NCI-H69 (cell line): ENCODE results near the gene SMIM27.
"Not testable (repeated sequence)": the region's sequence is repeated elsewhere in the genome, so short reads cannot be mapped to it uniquely, and the experiment has no call there.

ENCODE experiments used
- DNase-seq: peaks from one replicate; lab custom pipeline; 2025; lab: John Stamatoyannopoulos, UW

SMIM27 gene, protein sequence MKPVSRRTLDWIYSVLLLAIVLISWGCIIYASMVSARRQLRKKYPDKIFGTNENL

DNA sequence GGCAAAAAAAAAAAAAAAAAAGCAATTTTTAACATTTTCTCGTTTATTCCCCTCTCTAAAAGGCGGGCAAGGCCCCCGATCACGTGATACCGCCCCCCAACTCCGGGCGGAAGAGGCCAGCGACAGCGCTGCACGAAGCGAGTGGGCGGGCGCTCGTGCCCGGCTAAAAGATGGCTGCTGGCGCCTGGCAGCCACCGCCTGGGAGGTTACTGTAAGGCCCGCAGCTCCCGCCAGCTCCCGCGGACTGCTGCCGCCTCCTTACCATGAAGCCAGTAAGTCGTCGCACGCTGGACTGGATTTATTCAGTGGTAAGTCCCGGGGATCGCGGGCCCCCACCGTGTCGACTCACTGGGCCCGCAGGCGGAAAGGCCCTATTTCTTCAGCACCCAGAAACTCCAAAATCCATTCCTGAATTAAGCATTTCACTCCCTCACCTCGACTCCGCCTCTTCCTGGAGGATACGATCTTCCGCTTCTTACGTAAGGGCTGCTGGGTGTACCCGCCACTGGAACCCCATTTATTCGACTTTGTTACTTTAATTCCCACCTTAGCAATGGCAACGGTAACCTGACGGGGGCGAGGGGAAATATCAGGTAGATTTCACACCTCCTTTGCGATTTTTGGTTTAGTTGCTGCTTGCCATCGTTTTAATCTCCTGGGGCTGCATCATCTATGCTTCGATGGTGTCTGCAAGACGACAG is at the start of gene SMIM27, which contains the start of gene TOPORS:
Gene SMIM27 (plus strand): TSS at position 156 of the 701 bp plus-strand sequence. CDS start 108 bp downstream, at position 264.
Gene TOPORS (minus strand): TSS at position 415 of the 701 bp plus-strand sequence. CDS start 150 bp downstream, at position 265.
- DNase-seq: peak; percentile 97

DNA sequence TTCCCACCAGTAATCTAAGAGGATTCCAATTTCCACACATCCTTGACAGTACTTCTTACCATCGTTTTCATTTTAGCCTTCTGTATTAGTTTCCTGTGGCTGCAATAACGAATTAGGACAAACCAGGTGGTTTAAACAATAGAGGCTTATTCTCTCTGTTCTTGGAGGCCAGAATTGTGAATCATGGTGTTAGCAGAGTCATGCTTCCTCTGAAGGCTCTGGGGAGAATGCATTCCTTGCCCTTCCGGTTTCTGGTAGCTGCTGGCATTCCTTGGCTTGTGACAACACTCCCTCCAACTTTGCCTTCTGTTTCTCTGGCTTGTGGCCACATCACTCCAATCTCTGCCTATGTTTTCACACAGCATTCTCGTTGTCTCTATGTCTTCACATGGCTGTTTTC is 49.7 kb upstream of the SMIM27 start:
- DNase-seq: no peak

DNA sequence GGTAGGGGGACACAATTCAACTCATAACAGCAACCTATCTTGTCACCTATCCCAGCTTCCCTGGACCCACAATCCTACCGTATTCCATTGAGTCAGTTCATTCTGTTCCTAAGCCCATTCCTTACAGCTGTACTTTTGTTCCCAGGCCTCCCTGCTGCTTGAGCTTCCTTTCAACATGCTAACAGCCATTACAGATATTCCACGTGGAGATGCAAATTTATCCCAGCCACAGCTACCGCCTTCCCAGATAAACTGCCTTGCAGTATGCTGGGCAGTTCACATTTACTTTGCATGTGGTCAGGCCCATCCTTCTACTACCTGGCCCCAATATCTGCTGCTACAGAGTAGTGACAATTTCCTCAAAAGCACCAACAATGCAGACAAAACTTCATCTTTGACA is 49.1 kb upstream of the SMIM27 start:
- DNase-seq: no peak

DNA sequence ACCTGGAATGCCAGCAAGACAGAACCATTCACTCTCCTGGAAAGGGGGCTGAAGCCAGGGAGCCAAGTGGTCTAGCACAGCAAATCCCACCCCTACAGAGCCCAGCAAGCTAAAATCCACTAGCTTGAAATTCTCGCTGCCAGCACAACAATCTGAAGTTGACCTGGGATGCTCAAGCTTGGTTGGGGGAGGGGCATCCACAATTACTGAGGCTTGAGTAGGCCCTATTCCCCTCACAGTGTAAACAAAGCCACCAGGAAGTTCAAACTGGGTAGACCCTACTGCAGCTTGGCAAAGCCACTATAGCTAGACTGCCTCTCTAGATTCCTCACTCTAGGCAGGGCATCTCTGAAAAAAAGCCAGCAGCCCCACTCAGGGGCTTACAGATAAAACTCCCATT is 43.4 kb upstream of the SMIM27 start:
- peak; percentile 27 for DNase-seq

DNA sequence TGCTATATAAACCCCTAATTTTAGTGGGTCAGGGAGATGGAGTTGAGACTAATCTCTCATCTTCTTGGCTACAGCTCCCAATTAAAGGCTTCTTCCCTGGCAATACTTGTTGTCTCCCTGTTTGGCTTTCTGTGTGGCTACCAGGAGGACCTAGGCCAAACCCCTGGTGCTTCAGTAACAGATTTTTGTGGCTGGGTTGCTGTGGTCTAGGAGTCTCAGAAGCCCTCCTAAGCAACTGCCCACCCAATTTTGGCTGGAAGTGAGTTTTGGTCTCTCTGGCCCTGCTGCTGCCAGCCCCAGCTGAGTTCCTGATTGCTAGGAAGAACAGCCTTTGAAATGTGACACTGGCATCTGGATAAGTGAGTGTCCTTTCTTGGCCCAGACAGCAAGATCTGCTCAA is 35.9 kb upstream of the SMIM27 start:
- no peak for DNase-seq

DNA sequence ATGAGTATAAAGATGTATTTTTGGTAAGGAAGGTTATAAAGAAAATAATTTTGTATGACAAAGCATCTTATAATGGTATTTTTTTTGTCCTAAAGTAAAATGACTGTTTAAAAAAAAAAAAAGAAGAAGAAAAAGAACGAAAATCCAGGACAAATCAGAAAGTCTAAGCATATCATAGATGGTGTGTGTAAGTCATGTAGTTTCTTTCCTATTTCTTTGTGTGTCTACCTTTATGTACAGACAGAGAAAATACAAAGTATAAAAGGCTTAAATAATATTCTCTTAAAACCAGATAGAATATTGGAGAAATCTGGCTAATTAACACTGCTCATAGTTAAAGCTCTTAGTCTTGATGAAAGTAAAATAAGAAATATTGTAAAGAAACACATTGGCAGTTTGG is 33.9 kb upstream of the SMIM27 start:
- no peak for DNase-seq

DNA sequence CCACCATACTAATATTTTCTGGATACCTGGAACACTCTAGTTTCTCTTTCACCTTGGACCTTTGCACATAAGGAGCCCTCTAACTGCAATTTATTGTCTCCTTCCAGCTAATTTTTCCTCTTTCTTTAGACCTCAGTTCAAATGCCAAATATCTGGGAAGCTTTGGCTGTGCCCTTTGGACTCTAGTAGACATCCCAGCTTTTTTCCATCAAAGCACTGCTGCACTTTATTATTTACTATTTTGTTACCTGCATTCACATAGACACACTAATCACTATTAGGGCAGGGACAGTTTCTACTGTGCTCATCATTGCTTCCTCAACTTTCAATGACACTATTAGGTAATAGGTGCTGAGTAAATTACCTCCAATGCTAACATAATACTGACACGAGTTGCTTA is 28.2 kb upstream of the SMIM27 start:
- DNase-seq: no peak

DNA sequence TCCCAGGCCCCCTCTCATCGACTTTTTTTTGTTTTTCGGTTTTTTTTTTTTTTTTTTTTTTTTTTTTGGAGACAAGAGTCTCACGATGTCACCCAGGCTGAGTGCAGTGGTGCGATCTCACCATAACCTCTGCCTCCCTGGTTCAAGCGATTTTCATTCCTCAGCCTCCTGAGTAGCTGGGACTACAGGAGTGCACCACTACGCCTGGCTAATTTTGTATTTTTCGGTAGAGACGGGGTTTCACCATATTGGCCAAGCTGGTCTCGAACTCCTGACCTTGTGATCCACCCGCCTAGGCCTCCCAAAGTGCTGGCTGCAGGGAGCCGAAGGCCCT is 27.6 kb upstream of the SMIM27 start:
- DNase-seq: not testable (repeated sequence)

DNA sequence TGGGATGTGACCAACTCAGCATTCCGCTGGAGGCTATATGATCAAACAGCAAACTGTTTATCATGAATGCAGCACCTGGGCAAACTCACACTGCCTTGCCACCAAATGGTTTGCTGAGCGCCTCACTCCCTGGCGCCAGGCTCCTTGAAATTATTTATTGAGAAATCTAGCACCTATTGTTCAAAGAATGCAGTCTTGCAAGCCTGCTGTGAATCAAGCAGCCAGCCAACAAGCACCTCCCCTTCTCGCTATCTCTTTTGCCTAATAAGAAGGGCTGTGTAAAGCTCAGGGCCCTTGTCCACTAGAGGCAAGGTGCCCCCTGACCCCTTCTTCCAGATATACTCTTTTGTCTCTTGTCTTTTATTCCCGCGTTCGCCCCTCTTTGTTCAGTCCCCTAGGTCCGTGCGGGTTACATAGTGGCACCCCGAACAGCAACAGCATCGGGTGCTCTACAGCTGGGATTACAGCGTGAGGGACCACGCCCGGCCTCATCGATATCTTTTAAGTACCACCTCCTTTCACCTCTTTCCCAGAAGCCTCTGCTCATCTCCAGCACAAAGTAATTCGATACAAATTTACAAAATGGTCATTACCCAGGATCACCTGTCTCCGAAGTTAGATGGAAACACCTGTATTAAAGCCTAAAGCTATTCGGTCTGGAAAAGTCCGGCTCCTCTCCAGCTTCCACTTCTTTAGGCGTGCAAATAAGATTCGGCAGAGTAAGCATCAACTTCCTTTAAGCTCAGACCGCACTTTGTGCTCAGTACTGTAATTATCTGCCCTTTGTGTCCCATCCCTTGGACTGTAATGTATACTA is 27.0 kb upstream of the SMIM27 start:
- DNase-seq: peak; percentile 60

DNA sequence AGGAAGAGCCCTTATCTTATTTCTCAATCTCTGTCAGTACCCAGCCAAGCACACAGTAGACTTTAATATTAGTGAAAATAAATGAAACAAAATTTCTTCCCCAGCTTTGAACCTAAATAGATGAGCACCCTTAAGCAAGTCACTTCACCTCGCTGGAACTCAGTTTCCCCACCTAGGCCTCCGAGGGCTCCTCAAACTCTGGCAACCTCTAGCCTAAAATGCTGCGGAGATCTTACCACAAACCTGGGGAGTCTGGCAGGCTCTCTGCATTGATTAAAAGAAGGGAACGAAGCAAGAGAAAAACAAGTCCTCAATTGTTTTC is 26.5 kb upstream of the SMIM27 start:
- DNase-seq: no peak

DNA sequence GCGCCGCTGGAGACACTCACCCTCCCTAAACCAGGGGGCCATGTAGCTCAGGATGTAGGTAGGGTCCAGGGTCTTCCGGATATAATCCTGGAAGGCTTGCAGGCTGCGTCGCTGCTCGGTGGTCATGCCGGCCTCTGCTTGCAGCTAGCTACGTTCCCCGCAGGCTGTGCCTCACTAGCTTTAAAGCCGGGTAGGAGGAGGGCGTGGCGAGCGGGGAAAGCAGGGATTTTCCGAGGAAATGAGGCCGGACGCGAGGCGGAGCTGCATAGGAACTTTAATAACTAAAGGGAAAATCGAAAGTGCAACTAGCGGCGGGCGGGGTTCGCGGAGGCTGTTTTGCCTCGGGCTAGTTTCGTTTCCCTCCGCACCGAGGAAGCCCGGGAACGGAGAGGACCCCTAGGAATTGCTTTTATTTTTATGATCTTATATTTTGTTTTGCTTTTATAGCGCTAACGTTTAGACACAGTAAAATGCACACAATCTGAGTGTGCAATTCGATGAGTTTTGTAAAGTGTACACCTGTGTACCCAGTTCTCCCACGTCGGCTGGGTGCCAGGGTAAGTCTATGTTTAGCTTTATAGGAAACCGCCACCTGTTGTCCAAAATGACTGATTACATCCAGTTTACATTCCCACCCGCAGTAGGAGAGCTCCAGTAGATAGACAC is 26.0 kb upstream of the SMIM27 start, which contains the start of gene RIGI:
Gene RIGI (minus strand): TSS at position 156 of the 666 bp plus-strand sequence. CDS start 30 bp downstream, at position 126.
- DNase-seq: peak; percentile 96

DNA sequence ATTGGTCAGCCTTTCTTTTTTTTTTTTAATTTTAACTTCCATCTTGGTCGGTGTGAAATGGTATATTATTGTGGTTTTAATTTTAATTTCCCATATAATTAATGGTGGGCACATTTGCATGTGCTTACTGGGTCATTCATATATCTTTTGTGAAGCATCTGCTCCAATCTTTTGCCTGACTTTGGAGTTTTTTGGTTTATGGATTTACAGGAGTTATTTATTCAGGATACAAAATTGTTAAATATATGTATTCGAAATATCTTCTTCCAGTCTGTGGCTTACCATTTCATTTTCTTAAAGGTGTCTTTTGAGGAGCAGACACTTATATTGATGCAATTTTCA is 25.4 kb upstream of the SMIM27 start:
- no peak for DNase-seq

DNA sequence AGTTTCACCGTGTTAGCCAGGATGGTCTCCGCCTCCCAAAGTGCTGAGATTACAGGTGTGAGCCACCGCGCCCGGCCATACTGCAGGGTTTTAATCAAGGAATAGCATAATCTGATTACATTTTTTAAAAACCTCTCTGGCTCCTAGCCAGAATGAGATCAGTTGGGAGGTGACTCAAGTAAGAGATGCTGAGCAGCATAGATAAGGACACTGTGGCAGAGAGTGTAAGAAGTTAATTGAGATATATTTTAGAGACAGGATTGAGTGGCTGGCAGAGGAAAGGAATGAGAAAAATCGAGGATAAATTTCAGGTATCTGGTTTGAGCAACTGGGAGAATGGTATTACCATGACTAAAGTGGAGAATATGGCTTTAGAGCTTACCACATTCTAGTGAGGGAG is 18.8 kb upstream of the SMIM27 start:
- no peak for DNase-seq

DNA sequence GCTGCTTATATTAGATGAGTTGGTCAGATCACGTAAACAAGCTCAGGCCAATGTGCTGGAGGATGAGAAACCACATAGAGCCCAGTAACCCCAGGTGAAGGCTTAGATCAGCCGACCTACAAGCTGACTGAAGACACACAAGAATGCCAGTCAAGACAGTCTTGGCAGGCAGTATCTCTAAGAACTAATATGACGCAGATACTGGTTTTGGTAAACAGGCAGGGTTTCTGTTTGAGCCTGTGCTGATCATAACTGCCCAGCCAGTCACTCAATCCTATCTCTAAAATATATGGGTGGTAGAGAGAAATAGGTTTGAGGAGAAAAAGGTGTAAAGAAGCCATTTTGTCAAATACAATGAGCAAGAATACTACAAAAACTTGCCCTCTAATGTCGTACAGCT is 18.3 kb upstream of the SMIM27 start:
- DNase-seq: no peak

DNA sequence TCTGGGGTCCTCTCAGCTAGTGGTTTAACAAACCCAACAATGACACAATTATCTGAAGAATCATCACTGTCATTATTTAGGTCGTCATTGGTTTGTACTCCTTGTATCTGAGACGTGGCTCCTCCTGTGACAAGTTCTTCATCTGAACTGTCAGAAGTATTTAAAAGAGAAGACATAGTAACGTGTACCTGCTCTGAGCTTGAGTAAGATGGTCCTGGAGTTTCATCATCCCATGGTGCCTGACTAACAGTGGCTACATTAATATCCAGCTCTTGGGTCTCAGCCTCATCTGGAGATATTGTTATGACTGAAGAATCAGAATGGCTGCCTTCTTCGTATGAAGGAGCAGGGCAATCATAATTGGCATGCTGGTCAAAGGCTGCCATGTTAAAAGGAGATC is 9.1 kb upstream of the SMIM27 start:
- no peak for DNase-seq

DNA sequence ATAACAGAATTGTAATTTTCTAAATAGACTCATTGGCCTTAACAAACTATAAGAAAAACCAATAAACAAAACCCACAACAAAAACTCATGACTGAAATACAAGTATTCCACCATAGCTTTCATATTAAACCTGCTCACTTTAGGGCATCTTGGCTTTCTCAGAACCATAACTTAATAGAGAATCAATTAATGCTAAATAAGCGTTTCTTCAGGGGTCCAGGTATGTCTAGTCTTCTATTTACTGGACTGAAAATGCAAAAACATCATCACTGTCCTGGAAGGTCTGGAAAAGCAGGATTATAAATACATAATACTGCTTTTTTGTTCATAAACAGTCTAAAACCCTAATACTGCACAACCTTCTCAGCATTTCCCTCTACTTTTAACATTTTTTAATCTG is 6.2 kb upstream of the SMIM27 start:
- no peak for DNase-seq

DNA sequence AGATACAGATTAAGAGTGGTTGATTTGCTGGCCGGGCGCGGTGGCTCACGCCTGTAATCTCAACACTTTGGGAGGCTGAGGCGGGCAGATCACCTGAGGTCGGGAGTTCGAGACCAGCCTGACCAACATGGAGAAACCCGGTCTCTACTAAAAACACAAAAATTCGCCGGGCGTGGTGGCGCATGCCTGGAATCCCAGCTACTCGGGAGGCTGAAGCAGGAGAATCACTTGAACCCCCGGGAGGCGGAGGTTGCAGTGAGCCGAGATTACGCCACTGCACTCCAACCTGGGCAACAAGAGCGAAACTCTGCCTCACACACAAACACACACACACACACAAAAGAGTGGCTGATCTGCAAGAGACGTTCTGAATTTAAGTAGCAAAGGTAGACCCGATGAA is 3.9 kb upstream of the SMIM27 start:
- DNase-seq: not testable (repeated sequence)

DNA sequence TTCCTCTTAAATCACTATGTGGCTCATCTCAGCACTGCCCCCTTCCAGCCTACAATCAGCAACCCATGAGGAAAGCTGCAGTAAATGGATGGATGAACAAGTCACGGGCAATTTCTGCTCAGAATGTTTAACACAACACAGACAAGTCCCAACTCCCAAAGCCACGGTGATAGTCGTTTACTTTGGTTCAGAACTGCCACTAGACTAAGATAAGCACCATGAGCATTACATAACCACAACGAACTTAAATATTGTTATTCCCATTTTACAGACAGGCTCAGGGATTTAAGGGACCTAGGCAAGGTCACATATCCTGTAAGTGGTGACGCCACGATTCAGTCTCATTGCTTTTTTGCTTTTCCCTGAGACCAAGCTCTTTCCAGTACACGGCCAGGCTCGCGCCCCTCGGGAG is 2.0 kb upstream of the SMIM27 start:
- peak; percentile 69 for DNase-seq

DNA sequence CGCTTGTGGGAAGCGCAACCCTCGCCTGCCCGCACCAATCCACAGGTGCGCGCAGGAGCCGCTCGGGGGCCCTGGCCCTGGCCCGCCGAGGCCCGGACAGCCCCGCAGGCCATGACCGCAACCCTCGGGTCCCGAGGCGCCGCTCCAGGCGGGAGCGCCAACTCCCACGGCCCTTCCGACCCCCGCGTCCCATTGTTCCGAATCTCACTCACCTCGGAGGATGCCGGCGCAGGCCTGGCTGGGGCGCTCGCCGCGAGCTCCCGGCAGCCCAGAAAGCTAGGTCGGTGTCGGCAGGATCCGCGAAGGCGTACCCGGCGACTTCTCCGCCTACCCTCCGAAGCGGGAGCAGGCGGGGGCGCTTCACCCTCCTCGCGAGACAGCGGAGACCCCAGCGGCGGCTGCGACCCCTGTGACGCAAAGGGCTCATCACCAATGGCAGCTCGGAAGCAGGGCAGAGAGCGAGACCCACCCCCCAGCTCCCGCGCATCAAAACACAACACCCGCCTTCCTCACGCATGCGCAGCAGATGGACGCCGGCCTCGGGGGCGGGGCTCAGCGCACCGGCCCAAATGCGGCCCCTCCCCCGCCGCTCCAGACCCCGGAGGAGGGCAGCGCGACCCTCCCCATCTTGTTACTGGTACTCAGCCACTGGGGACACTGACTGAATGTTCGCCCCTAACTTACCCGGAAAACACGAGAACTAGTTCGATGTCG is 1.4 kb upstream of the SMIM27 start:
- DNase-seq: peak; percentile 97

DNA sequence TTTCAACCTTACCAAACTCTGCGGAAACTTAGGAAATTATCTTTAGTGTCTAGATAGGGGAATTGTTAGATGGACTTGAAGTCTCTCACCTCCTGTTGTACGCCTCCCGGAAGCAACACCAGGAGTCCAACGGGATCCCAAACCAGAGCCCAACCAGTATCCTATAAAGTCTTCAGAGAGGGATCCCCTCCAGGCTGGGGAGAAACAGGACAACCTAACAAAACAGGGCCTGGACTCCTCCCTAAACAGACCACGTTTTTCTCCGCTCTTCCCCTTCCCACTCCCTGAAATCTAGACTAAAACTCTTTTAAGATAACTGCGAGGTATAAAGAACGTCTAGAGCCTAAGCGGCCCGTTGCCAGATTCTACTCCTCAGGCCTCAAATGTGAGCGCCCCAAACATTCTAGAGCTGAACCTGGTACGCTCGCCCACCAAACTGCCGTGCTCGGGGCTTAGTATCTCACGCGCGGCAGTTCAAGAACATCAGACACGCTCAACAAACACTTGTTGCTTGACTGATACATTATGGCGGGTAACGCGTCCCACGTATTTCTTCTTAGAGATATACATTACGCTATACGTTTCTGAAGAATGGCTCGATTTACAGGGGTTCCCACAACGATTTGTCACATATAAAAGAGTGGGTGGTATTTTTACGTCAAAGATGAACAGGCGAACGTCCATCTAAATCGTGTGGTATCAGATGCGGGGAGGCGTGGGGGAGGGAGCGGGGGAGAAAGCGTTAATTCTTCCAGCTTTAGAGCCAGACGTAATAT is 663 bp upstream of the SMIM27 start:
- DNase-seq: peak; percentile 85

DNA sequence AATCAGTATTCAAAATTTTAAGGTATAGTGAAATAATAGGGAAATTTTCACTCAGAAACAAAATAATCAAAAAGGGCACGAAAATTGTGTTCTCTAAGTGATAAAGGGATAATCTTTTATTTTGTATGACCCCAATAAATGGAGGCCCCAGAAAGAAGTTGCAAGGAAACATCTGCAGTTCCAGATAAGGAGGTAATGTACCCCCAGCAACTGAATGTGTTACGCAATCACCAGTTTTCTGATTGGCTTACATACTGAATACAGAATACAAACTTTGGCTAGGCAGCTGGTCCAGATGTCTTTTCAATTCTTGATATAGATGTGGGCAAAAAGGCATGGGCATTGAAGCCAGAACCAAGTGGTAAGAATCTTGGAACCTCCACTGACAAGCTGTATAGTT is 2.0 kb downstream of the SMIM27 start:
- DNase-seq: peak; percentile 3

DNA sequence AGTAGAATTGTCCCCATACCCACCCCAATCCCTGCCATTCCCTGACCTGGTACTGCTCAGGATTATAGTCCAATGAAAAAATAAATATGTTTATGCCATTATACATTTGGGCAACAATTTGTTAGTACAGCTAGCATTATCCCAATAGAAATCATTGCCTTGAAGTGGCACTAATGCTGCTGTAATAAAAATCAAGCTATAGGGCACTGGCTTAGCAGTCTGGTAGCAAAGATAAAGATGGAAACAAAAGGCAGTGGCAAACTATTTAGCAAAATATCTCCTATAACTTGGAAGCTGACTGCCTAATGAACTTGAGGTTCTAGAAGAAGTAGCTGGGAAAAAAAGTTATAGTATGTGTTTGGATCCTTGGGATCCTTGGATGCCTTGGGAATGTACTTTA is 2.5 kb downstream of the SMIM27 start:
- DNase-seq: no peak
